HFF-Myc (cell line): ENCODE measurements around the gene CXCR3.
"Not testable (repeated sequence)": the region's sequence is repeated elsewhere in the genome, so short reads cannot be mapped to it uniquely, and the experiment has no call there.

ENCODE experiments used
- DNase-seq: peaks from one replicate; pipeline ENCODE4 v3.0.0-alpha.2; 2011; ENCODE audit warnings: low read depth; ENCODE audit errors: extremely low read depth
- H3K4me3 ChIP-seq: replicated peaks from 2 replicates; pipeline ENCODE4 v1.5.1; 2011; ENCODE audit warnings: low read depth, mild to moderate bottlenecking, control low read depth, low read length
- CTCF ChIP-seq: IDR thresholded peaks from 2 replicates; pipeline ENCODE4 v1.5.1; 2012; ENCODE audit warnings: mild to moderate bottlenecking, low read depth, low read length, control low read depth; ENCODE audit errors: missing control alignments

CXCR3 gene

GRCh38 chrX:71577682-71578081, 40.6 kb downstream of the CXCR3 start:
- DNase-seq, result no peak
- TF ChIP-seq CTCF, result no peak
- no peak overlapping the region for H3K4me3 ChIP-seq

GRCh38 chrX:71573590-71573989, 44.7 kb downstream of the CXCR3 start:
- no peak overlapping the region for H3K4me3 ChIP-seq
- TF ChIP-seq CTCF, result no peak
- no peak for DNase-seq

- H3K4me3 ChIP-seq, DNase-seq: not testable (repeated sequence)
These were observed 46.9 kb downstream of the CXCR3 start for GRCh38 chrX:71571390-71571789.
